Right renal pelvis (tissue), 4 donors: ENCODE data around the gene TCERG1L. TPM values are rescaled to one million over a fixed set of nuclear protein-coding genes. Genes with fewer than 3 reads are reported as not detected.

Source experiments
- DNase-seq, 4 donors: peaks; one replicate each; pipeline ENCODE4 v3.0.0-alpha.2; 2013; ENCODE audit warnings: low read depth in 4 of 4, low spot score in 3 of 4, missing footprints in 1 of 4
- polyA plus RNA-seq, 4 donors: library from polyadenylated mRNA; unstranded; fragments of 120-200 nt; gene quantifications; one replicate each; pipeline ENCODE4 v1.2.1, GENCODE V29; 2013; ENCODE audit not compliant: insufficient read length in 4 of 4

The TCERG1L gene
- polyA plus RNA-seq, 4 donors: 1.4 to 2.1 (median 1.8) TPM

GRCh38 chr10:131059881-131060280 is 251.6 kb downstream of the TCERG1L start:
- no peak for DNase-seq

GRCh38 chr10:131058799-131059198 is 252.7 kb downstream of the TCERG1L start:
- no peak for DNase-seq

GRCh38 chr10:131056781-131057180 is 254.7 kb downstream of the TCERG1L start:
- no peak for DNase-seq

GRCh38 chr10:131056091-131056579 is 255.4 kb downstream of the TCERG1L start:
- no peak for DNase-seq

- DNase-seq: no peak
Measured at GRCh38 chr10:131055437-131055836, 256.1 kb downstream of the TCERG1L start.

GRCh38 chr10:131053192-131053591 is 258.3 kb downstream of the TCERG1L start:
- DNase-seq: no peak

- DNase-seq: no peak
Measured at GRCh38 chr10:131050162-131050766, 261.3 kb downstream of the TCERG1L start.

GRCh38 chr10:131049016-131049415 is 262.5 kb downstream of the TCERG1L start:
- DNase-seq: peak in 1 of 4 donors; percentile 40

- DNase-seq: no peak
Measured at GRCh38 chr10:131048606-131049005, 262.9 kb downstream of the TCERG1L start.

GRCh38 chr10:131047501-131047900 is 264.0 kb downstream of the TCERG1L start:
- no peak for DNase-seq

- no peak for DNase-seq
Measured at GRCh38 chr10:131046194-131046593, 265.3 kb downstream of the TCERG1L start.

- DNase-seq: no peak
Measured at GRCh38 chr10:131044379-131045111, 267.0 kb downstream of the TCERG1L start.

GRCh38 chr10:131043039-131043691 is 268.4 kb downstream of the TCERG1L start:
- DNase-seq: no peak
